ENCODE results near the gene NCKAP1. TPM values are rescaled to one million over a fixed set of nuclear protein-coding genes. Genes with fewer than 3 reads are reported as not detected.

The NCKAP1 gene
- total RNA-seq, 1 experiment from 2014 or later, result 173 TPM

- ATAC-seq, result peak; percentile 97
- Mint-ChIP-seq H3K36me3 (no peaks in the 10 kb centered on the region), H3K4me1 (peaks cover 21% of the 10 kb centered on the region), H3K27me3 (ENCODE audit: low read depth) (no peaks in the 10 kb centered on the region), H3K27ac (peak within 1 kb of the TSS; percentile 94), H3K4me3 (peak within 1 kb of the TSS; percentile 81), H3K9me3 (no peaks in the 10 kb centered on the region)
- DNase-seq (ENCODE audit: low spot score), result peak; percentile 94
- ChIA-PET CTCF (interaction anchor here (0.6 to 4.8 kb wide), 6 partner anchors 9 to 315 kb away, joined by 3 to 27 read pairs (median 4); partner anchors contain the start of gene NCKAP1), POLR2A (interaction anchor here (0.5 to 1.8 kb wide), 3 partner anchors 41 to 153 kb away, joined by 3 to 6 read pairs (median 4); partner anchors contain the start of gene NUP35)
- TF ChIP-seq AR (CRISPR knock-in tag; IDR thresholded peaks at IDR 0.05) (no peak), PRDM15 (CRISPR knock-in tag; IDR thresholded peaks at IDR 0.05) (no peak), HMGXB4 (CRISPR knock-in tag; IDR thresholded peaks at IDR 0.05) (no peak), SP1 (CRISPR knock-in tag; conservative IDR thresholded peaks at IDR 0.05) (0 out of 2 replicates have a peak, but pooled peaks have one; percentile 42), FOXP4 (CRISPR knock-in tag; IDR thresholded peaks at IDR 0.05) (peak; percentile 47; the same call in 1 of the 2 replicates), CTCF (IDR thresholded peaks at IDR 0.05) (no peak), ZNF532 (CRISPR knock-in tag; IDR thresholded peaks at IDR 0.05; ENCODE audit: borderline replicate concordance) (no peak), CBFB (CRISPR knock-in tag; IDR thresholded peaks at IDR 0.05; ENCODE audit: low read depth) (no peak), ZNF416 (CRISPR knock-in tag; IDR thresholded peaks at IDR 0.05) (no peak), MXD4 (CRISPR knock-in tag; IDR thresholded peaks at IDR 0.05; ENCODE audit: borderline replicate concordance) (no peak), ETV6 (CRISPR knock-in tag; IDR thresholded peaks at IDR 0.05) (peak; percentile 68; the same call in 1 of the 2 replicates), USF1 (CRISPR knock-in tag; IDR thresholded peaks at IDR 0.05) (peak; percentile 26; the same call in 1 of the 2 replicates), KAT7 (CRISPR knock-in tag; IDR thresholded peaks at IDR 0.05; ENCODE audit: borderline replicate concordance) (no peak), ZNF121 (CRISPR knock-in tag; IDR thresholded peaks at IDR 0.05) (no peak), TEAD1 (CRISPR knock-in tag; IDR thresholded peaks at IDR 0.05) (peak; percentile 70; the same call in 1 of the 2 replicates), MAX (CRISPR knock-in tag; IDR thresholded peaks at IDR 0.05) (peak; percentile 58; the same call in 1 of the 2 replicates), GTF2I (CRISPR knock-in tag; conservative IDR thresholded peaks at IDR 0.05) (no peak), NFYB (CRISPR knock-in tag; conservative IDR thresholded peaks at IDR 0.05; ENCODE audit: low read depth) (peak; percentile 81)
These were observed 40.3 kb upstream of the NCKAP1 start, which contains the start of gene DUSP19 for GRCh38 chr2:183078464-183079138. TSS of gene DUSP19 (plus strand) at chr2:183078747. CDS start at chr2:183078934, 187 bp downstream.

Measured in WTC11 (cell line).